ENCODE data around the gene TRIM31.
"Not testable (repeated sequence)": the region's sequence is repeated elsewhere in the genome, so short reads cannot be mapped to it uniquely, and the experiment has no call there.

DNA sequence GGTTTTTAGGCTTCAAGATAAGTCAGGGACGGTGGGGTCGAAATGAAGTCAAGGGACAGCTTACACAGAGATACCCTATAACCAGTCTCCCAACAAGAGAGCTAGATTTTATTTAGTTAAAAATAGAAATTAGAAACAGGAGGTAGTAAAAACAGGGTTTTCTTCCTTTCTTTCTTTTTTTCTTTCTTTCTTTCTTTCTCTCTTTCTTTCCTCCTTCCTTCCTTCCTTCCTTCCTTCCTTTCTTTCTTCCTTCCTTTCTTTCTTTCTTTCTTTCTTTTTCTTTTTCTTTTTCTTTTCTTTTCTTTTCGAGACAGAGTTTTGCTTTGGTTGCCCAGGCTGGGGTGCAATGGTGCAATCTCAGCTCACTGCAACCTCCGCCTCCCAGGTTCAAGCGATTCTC lies 5.8 kb upstream of the TRIM31 start:
- not testable (repeated sequence) for TF ChIP-seq POLR2A (IDR thresholded peaks at IDR 0.05; ENCODE audit: low read depth, low read length); TAF1 (IDR thresholded peaks at IDR 0.05; ENCODE audit: borderline replicate concordance, low read depth, low read length)
